NCI-H2196 (cell line): ENCODE measurements around the gene PFAS.
"Not testable (repeated sequence)": the region's sequence is repeated elsewhere in the genome, so short reads cannot be mapped to it uniquely, and the experiment has no call there.

Source experiments
- DNase-seq: peaks from one replicate; lab custom pipeline; 2025; ENCODE audit not compliant: unreplicated experiment; lab: John Stamatoyannopoulos, UW

The PFAS gene, protein sequence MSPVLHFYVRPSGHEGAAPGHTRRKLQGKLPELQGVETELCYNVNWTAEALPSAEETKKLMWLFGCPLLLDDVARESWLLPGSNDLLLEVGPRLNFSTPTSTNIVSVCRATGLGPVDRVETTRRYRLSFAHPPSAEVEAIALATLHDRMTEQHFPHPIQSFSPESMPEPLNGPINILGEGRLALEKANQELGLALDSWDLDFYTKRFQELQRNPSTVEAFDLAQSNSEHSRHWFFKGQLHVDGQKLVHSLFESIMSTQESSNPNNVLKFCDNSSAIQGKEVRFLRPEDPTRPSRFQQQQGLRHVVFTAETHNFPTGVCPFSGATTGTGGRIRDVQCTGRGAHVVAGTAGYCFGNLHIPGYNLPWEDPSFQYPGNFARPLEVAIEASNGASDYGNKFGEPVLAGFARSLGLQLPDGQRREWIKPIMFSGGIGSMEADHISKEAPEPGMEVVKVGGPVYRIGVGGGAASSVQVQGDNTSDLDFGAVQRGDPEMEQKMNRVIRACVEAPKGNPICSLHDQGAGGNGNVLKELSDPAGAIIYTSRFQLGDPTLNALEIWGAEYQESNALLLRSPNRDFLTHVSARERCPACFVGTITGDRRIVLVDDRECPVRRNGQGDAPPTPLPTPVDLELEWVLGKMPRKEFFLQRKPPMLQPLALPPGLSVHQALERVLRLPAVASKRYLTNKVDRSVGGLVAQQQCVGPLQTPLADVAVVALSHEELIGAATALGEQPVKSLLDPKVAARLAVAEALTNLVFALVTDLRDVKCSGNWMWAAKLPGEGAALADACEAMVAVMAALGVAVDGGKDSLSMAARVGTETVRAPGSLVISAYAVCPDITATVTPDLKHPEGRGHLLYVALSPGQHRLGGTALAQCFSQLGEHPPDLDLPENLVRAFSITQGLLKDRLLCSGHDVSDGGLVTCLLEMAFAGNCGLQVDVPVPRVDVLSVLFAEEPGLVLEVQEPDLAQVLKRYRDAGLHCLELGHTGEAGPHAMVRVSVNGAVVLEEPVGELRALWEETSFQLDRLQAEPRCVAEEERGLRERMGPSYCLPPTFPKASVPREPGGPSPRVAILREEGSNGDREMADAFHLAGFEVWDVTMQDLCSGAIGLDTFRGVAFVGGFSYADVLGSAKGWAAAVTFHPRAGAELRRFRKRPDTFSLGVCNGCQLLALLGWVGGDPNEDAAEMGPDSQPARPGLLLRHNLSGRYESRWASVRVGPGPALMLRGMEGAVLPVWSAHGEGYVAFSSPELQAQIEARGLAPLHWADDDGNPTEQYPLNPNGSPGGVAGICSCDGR (N-terminal part only)

DNA sequence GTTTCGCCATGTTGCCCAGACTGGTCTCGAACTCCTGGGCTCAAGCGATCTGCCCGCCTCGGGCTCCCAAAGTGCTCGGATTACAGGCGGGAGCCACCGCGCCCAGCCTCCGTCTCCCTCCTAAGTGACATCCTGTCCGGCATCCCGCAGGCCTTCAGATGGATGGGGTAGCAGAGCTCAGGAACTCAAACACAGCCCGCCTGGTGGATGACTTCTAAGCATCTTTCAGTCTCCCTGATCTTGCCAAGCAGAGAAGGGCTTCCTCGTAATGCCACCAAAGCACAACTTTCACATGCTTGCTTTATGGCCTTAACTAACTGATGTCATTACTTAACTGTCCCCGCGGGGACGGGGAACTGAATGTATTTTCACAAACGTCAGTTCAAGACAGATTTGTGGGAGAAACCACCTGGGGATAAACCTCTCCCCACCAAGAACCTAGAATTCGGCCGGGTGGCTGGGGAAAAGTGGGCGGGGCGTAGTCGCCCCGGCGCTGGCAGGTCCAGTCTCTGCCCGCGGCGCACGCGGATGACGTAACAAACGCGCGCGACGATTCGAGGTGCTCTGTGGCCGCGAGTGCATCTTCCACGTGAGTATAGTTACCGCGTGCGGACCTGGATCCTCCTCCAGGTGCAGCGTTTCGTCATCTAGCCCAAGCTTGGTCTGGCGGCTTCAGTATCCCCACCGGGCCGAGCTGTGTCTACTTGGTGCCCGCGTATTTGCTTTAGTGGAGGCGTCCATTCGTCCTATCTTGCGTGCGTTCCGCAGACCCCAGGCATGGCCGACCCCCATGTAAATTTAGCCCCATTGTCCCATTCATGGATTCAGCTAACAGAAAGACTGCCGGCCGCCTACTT lies at the start of gene PFAS:
PFAS (plus strand) TSS at position 539 of the 857 bp plus-strand sequence. CDS start 4,649 bp downstream, outside the sequence.
- DNase-seq = peak; percentile 85

DNA sequence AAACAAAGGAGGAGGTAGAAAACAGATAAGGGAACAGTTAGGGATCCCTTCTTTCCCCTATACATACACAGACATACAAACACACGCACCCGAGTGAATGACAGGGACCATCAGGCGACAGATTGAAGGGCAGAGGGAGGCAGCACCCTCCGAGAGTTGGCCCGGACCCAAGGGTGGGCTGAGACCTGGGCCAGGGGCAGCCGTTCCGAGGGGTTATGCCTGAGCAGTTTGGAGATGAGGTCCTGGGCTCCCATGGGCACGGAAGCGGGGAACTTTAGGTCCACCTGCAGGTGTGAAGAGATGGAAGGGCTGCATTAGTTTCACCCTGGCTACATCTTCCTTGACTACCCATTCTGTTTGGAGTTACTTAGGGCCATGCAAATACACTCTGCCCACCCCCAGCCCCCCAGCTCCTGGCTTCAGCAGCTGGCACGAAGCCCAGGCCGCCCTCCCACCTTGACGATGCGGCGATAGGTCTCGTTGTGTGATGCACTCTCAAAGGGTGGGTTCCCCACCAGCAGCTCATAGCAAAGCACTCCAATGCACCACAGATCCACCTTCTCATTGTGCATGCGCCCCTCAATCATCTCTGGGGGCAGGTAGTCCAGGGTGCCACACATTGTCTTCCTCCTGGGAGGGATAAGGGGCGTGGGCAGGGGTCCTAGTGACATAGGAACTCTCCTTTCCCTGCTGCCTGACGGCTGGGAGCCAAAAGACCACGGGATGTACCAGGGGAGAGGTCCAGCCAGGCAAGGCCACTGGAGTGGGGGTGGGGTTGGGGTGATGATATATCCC lies 44.1 kb upstream of the PFAS start:
- no peak for DNase-seq

DNA sequence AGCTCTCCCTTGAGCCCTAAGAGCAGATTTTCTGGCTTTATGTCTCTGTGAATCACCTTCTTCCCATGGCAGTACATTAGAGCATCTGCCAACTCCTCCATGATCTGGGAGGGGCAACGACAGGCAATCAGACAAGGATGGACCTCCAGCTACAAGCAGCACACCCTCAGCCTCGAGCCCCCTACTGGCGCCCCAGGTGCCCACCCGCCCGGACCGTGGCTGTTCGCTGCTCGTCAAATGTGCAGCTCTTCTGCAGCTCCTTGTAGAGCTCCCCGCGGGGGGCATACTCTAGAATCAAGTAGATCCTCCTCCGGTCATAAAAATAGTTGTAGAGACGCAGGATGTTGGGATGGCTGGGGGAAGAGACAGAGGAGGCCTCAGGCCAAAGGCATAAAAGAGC lies 42.6 kb upstream of the PFAS start:
- no peak for DNase-seq

DNA sequence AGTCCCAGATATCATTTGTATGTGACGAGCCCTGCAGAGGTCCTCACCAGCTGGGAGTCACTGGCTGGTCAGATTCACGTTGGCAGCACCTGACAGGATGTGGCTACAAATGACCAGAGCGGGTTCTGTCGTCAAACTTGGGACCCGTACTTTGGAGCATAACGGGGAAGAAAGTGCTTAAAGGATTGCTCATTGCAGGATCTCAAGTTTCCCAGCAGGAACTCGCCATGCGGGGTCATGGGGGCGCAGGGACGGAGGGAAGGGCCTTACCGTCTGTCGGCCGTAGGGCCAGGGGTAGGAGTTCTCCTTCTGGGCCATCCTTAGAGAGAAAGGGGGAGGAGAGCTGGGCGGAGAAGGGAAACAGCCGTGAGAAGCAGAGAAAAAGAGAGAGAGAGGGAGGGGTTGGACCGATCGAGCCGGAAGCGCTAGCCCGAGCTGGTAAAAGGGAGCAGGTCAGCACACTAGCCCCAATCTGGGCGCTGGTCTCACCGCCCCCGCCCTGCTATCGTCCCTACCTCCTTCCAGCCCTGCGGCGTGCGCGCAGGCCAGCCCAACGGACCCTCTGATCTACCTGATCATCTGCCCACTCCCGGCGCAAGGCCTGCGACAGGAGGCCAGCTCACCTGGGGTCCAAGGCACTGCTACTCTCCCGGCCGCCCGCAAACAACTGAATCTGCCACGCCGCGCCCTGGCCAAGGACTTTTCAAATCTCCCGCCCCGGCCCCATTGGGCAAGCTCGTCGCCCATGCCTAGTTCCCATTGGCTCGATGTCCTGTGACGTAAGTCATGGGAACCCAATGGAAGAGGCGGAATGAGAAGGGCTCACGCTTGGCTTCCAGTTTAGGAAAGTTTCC lies 39.0 kb upstream of the PFAS start, which contains the start of gene AURKB:
AURKB (minus strand) TSS at position 669 of the 854 bp plus-strand sequence; CDS start at position 318, 351 bp downstream.
- peak; percentile 83 for DNase-seq

DNA sequence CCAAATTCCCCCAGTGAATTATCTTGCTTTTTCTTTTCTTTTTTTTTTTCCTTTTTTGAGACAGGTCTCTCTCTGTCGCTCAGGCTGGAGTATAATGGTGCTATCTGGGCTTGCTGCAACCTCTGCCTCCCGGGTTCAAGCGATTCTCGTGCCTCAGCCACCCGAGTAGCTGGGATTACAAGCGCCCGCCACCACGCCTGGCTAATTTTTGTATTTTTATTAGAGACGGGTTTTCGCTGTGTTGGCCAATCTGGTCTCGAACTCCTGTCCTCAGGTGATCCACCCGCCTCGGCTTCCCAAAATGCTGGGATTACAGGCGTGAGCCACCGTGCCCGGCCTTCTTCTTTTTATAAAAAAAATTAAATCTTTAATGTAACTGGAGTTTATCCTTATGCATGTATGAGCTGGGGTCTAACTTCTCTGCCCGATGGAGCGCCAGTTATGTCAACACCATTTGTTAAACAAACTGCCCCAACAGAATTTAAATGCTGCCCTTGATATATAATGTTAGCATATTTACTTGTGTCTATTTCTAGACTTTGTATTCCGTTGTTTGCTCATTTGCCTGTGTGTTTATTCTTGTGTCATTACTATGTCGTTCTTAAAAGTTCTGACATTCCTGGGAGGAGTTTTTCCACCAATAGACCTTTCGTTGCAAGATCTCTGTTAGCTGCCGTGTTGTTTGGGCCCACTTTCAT lies 38.2 kb upstream of the PFAS start:
- no peak for DNase-seq

DNA sequence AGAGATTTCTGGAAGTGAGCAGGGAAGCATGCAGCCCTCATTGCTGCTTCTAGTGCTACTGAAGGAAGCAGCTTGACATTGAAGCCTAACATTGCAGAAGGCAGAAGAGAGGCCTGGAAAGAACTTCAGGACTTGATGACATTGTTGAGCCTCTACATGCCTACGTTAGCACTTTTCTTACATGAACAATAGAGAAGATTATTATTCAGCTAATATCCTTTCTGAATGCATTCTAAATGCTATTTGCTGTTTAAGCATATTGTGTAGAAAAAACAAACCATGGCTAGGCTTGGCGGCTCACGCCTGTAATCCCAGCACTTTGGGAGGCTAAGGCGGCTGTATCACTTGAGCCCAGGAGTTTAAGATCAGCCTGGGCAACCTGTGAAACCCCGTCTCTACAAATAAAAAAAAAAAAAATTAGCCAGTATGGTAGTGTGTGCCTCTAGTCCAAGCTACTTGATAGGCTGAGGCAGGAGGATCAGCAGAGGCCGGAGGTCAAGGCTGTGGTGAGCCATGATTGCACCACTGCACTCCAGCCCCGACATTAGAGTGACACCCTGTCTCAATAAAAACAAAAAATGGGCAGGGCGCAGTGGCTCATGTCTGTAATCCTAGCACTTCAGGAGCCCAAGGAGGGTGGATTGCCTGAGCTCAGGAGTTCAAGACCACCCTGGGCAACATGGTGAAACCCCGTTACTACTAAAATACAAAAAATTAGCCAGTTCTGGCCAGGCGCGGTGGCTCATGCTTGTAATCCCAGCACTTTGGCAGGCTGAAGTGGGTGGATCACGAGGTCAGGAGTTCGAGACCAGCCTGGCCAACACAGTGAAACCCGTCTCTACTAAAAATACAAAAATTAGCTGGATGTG lies 36.5 kb upstream of the PFAS start:
- no peak for DNase-seq

DNA sequence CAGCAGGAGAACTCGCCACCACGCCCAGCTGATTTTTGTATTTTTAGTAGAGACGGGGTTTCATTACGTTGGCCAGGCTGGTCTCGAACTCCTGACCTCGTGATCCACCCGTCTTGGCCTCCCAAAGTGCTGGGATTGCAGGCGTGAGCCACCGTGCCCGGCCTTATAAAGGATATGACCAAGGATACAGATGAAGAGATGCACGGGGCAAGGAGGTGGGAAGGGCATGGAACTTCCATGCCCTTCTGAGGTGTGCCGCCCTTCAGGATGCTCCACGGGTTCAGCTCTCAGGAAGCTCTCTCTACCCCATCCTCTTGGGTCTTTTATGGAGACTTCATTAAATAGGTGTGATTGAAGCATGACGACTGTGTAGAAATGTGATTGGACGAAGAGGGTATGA lies 35.1 kb upstream of the PFAS start:
- not testable (repeated sequence) for DNase-seq

DNA sequence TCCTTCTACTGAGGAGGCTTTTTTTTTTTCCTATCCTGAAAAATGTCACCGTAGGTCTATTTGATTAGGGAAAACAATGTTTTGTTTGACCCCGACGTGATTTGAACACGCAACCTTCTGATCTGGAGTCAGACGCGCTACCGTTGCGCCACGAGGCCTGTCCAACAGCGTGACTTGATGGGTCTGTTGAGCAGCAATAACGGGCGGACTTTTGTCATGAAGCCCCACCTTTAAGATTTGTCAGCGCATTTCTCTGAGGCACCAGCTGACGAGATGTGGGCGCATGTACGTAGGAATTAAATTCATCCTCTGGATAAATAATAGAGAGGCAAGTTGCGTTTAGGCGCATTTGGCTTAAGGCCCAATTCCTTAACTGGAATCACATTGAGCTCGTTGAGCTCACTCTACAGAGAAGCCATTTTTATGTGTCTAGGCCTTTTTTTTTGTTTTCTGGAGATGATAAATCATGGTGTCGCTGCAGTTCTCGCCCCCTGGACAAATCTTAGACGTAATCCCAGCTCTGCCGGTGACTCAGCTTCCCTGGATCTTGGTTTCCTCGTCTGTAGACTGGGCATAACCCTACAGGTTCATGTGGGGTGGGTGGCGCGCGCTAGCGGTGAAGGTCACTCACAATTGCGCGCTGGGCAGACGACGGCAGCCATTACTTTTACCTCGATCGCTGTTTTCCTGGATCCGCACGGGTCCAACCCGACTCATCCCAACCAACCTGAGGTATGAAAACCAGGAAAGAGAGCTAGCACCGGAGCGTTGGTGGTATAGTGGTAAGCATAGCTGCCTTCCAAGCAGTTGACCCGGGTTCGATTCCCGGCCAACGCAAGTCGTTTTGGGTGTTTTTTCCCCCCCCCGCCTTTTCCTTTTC lies 28.1 kb upstream of the PFAS start:
- peak; percentile 78 for DNase-seq

DNA sequence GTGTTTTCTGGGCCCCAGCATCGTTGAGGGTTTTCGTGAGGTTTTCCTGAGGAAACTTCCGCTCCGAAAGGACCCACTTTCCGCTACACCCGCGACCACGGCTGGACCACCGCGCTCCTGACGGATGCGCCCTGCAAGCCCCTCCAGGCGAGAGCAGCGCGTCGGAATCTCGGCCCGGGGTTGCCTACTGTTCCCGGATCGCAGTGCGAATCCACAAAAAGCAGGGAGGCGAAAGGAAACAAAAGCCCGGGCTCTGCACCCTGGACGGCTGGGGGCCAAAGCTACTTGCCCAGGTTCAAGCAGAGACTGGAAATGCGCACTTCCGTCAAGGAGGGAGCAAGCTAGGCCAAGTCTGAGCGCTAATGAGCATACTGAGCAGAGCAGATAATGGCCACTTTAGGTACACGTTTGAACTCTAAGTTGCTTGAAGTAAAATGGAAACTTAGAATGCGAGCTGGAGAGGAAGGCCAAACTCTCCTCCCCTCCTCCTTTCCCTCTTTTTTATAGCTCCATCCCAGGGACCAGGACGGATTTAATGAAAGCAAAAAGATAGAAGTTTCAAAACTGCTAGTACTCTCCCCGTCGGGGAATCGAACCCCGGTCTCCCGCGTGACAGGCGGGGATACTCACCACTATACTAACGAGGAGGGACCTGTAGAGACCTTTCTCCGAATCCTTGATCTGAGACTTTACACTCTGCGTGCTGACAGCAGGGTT lies 27.3 kb upstream of the PFAS start:
- DNase-seq = peak; percentile 67

DNA sequence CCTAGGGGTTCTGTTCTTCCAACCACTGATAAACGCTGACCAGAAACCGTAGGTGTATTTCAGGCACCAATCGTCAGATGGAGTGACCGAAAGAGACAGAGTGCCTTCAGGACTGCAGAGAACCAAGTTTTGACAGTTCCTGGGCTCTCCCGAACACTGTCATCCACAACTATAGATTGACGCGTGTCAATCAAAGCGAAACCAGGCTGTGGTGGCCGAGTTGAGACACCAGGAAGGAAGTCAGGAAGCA lies 26.8 kb upstream of the PFAS start:
- DNase-seq = no peak

DNA sequence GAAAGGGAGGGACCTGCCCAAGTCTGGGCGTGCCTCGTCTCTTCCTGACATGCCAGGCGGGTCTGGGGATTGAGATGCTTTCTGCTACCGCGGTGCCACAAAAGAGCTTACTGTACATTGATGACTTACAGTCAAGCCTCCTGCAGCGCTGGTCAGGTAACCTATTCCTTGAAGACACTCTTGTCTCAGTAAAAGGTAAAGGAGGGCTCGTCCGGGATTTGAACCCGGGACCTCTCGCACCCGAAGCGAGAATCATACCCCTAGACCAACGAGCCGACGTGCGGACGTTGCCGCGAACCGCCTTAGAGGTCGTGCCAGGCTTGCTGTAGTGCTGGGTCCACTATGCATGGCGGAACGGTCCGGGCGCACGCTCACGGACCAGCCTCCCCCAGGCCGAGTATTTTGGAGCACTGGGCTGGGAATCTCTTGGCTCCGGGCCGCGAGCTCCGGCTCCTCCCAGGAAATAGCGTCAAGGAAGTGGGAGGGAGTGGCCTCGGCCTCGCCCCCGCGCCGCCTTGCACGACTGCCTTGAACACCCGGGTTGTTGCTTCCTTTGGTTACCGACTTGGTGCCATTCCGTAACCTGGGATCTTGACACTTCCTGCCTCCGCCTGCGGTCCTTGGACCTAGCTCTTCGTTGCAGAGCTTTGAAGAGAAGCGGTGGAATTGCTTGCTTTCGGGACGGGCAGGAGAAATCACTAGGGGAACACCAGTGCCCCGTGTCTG lies 26.3 kb upstream of the PFAS start:
- peak; percentile 77 for DNase-seq

DNA sequence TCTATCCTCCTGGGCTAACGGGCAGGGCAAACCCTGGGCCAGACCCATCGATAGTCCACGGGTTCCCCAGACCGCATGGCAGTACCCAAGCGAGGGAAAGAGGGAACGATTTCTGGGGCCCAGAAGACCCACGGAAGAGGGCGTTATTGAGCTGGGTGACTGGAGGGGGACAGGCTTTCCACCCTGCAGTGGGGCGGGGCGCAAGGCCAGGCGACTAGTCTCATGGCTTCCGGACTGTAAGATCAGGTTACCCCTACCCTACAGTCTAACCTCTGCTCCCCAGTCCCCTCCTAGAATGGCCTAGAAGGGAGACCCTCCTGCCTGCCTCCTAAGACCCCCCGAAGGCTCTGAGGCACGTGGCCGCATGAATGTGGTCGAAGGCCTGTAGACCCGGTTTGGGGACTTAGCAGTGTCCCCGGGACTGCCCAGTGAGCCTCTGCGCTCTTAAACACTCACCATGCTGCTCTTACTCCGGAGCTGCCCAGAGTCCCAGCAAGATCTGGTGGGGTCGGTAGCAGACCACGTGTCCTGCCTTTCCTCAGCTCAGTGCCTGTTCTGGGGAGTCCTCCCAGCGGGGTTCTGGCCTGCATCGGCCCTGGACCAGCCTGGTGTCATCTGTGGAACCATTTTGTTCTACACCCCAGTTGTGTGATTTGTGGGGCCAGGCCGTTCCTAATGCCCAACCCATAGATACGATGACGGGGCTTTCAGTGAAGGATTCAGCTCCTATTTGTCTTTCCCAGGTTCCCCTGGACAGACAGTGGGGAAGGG lies 25.5 kb upstream of the PFAS start:
- DNase-seq = peak; percentile 12

DNA sequence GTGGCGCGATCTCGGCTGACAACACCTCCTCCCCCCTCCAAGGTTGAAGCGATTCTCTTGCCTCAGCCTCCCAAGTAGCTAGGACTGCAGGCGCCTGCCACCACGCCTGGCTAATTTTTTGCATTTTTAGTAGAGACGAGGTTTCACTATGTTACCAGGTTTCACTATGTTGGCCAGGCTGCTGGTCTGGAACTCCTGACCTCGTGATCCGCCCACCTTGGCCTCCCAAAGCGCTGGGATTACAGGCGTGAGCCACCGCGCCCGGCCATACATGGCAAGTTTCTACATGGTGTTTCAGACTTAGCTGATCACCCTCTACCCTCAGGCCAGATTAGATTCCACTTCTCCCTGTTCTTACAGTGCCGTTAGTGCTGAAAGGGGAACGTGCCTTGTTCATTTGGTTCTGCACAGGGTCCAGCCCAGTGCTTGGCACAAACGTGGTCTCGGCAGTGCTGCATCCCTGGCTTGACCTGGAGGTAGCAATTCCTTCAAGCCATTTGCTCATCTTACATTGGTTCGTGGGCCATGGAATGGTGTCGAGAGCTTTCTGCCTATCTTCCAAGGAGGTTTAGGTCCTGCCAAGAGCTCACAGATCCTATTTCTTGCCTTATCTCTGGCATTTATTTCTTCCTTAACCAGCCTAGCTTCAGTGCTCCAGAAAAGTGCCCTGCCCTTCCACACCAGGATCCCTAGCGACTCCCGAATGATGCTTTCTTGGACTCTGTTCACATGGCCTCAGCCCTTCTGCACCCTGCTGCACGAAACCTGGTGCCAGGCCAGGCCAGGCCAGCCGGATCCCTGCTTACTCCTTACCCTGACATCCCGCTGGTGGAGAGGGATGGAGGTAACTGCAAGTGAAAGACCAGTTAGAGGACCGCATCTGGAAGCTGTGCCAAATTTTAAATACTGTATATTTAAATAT lies 23.9 kb upstream of the PFAS start:
- DNase-seq = no peak
